GM18498 (cell line): ENCODE measurements around the gene GIT1.

Experiments used
- ATAC-seq: cut with Tn5 transposase; IDR thresholded peaks from one replicate; pipeline ENCODE4 v1.9.1; 2021; ENCODE audit warnings: mild to moderate bottlenecking, moderate library complexity; ENCODE audit not compliant: unreplicated experiment

GIT1 gene

GRCh38 chr17:29594519-29595090, 5.2 kb upstream of the GIT1 start:
- no peak for ATAC-seq

GRCh38 chr17:29593591-29594518, 4.4 kb upstream of the GIT1 start:
- ATAC-seq: no peak

GRCh38 chr17:29592850-29593551, 3.6 kb upstream of the GIT1 start, which contains the start of gene ANKRD13B:
Gene ANKRD13B, plus strand, starts transcription at chr17:29593132. Its CDS starts 490 bp downstream, at chr17:29593622.
- no peak for ATAC-seq

GRCh38 chr17:29591737-29592608, 2.5 kb upstream of the GIT1 start:
- no peak for ATAC-seq

- ATAC-seq: no peak
These were observed 1.8 kb upstream of the GIT1 start for GRCh38 chr17:29591146-29591736.

- ATAC-seq: no peak
These were observed 1.1 kb upstream of the GIT1 start for GRCh38 chr17:29590411-29591145.

- peak; percentile 23 for ATAC-seq
These were observed 661 bp downstream of the GIT1 start for GRCh38 chr17:29588562-29589411.

- ATAC-seq: no peak
These were observed 1.4 kb downstream of the GIT1 start for GRCh38 chr17:29588017-29588561.

- ATAC-seq: no peak
These were observed 1.9 kb downstream of the GIT1 start for GRCh38 chr17:29587591-29587990.

GRCh38 chr17:29586676-29587469, 2.6 kb downstream of the GIT1 start:
- no peak for ATAC-seq

- ATAC-seq: no peak
These were observed 4.2 kb downstream of the GIT1 start for GRCh38 chr17:29585080-29585751.

- no peak for ATAC-seq
These were observed 4.9 kb downstream of the GIT1 start for GRCh38 chr17:29584452-29585079.

GRCh38 chr17:29583324-29584248, 5.9 kb downstream of the GIT1 start:
- ATAC-seq: no peak

GRCh38 chr17:29582772-29583171, 6.7 kb downstream of the GIT1 start:
- no peak for ATAC-seq

GRCh38 chr17:29582254-29582765, 7.1 kb downstream of the GIT1 start:
- ATAC-seq: no peak
